ENCODE measurements around the gene DSCAML1.

GRCh38 chr11:117535850-117536411 lies 261.1 kb downstream of the DSCAML1 start:
- no peak for TF ChIP-seq EZH2phosphoT487 (IDR thresholded peaks at IDR 0.05; ENCODE audit: borderline replicate concordance, low read length)
- no peak for TF ChIP-seq EZH2 (IDR thresholded peaks at IDR 0.05; ENCODE audit: low read length, unreplicated experiment)
- TF ChIP-seq CTCF (conservative IDR thresholded peaks at IDR 0.05; ENCODE audit: low read depth, low read length), result no peak
